ENCODE measurements around the gene HELB. TPM values are rescaled to one million over a fixed set of nuclear protein-coding genes. Genes with fewer than 3 reads are reported as not detected.
"Not testable (repeated sequence)": the region's sequence is repeated elsewhere in the genome, so short reads cannot be mapped to it uniquely, and the experiment has no call there.

Gene HELB
- polyA plus RNA-seq, 2 of the 4 experiments (the other 2 are of a cell fraction) = 1.1 to 5.6 TPM

DNA sequence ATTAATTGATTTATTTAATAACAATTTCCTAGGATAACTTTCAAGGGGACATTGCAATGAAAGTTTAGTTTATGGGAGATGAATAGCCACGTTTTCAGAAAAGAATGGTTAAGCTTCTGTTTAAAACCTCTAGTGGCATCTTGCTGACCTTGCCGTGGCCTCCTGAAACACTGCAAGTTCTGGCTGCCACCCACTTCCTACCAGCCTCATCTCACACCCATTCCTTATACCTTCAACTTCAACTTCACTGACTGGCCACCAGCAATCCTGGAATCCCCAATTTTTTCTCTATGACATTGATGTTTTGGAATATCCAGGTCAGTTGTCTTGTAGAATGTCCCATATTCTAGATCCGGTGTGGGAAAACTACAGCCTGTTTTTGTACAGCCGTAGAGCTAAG lies 5.2 kb upstream of the HELB start:
- Histone ChIP-seq H3K4me3 (no peak overlapping the region), H3K9me3 (no peaks in the 10 kb centered on the region), H3K4me1 (no peaks in the 10 kb centered on the region), H3K27ac (no peak overlapping the region), H3K4me2 (no peak overlapping the region)
- WGBS (ENCODE audit: missing lambda C conversion rate) = 37% methylated on average over 4 of the region's 4 CpGs
- no peak for DNase-seq (ENCODE audit: low read depth in 1 of 2, low spot score in 1 of 2)
- TF ChIP-seq USF2 (IDR thresholded peaks at IDR 0.05) (no peak), BHLHE40 (IDR thresholded peaks at IDR 0.05; ENCODE audit: low read depth, low read length) (no peak), POLR2A (IDR thresholded peaks at IDR 0.05; ENCODE audit: low read length) (no peak)
- TF ChIP-seq, protein P1, sequence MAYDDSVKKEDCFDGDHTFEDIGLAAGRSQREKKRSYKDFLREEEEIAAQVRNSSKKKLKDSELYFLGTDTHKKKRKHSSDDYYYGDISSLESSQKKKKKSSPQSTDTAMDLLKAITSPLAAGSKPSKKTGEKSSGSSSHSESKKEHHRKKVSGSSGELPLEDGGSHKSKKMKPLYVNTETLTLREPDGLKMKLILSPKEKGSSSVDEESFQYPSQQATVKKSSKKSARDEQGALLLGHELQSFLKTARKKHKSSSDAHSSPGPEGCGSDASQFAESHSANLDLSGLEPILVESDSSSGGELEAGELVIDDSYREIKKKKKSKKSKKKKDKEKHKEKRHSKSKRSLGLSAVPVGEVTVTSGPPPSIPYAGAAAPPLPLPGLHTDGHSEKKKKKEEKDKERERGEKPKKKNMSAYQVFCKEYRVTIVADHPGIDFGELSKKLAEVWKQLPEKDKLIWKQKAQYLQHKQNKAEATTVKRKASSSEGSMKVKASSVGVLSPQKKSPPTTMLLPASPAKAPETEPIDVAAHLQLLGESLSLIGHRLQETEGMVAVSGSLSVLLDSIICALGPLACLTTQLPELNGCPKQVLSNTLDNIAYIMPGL (CRISPR knock-in tag; IDR thresholded peaks at IDR 0.05; ENCODE audit: borderline replicate concordance) = no peak
- FAIRE-seq = no peak
- POLR2A ChIA-PET = no interaction called here
- no peak for ATAC-seq
- CTCF ChIA-PET = no interaction called here

- no peak for DNase-seq (ENCODE audit: low read depth in 1 of 2, low spot score in 1 of 2)
- Histone ChIP-seq H3K27ac (no peak overlapping the region), H3K9me3 (no peaks in the 10 kb centered on the region), H3K4me3 (no peak overlapping the region), H3K4me2 (no peak overlapping the region), H3K4me1 (no peaks in the 10 kb centered on the region)
- CTCF ChIA-PET = no interaction called here
- WGBS (ENCODE audit: missing lambda C conversion rate) = 26% methylated on average over 3 of the region's 3 CpGs
- no peak for ATAC-seq
- FAIRE-seq = no peak
- POLR2A ChIA-PET = no interaction called here
- TF ChIP-seq ELK1 (IDR thresholded peaks at IDR 0.05; ENCODE audit: low read depth, low read length) (no peak), ZSCAN20 (CRISPR knock-in tag; IDR thresholded peaks at IDR 0.05) (no peak), RARB (CRISPR knock-in tag; IDR thresholded peaks at IDR 0.05) (no peak), USF2 (IDR thresholded peaks at IDR 0.05) (no peak), E2F6 (IDR thresholded peaks at IDR 0.05; ENCODE audit: borderline replicate concordance, low read depth) (no peak), ZC3H11A (IDR thresholded peaks at IDR 0.05) (no peak), CHD4 (IDR thresholded peaks at IDR 0.05; ENCODE audit: borderline replicate concordance) (no peak), CHD2 (IDR thresholded peaks at IDR 0.05; ENCODE audit: low read length, partially characterized antibody) (no peak), HOXB13 (CRISPR knock-in tag; IDR thresholded peaks at IDR 0.05; ENCODE audit: low read depth) (no peak), EHF (CRISPR knock-in tag; IDR thresholded peaks at IDR 0.05) (no peak)
- TF ChIP-seq, protein P1 (CRISPR knock-in tag; IDR thresholded peaks at IDR 0.05; ENCODE audit: borderline replicate concordance) = no peak
Measured at GRCh38 chr12:66297923-66298322, 4.4 kb upstream of the HELB start.

GRCh38 chr12:66302827-66303169 lies 505 bp downstream of the HELB start:
- peak overlapping the region; percentile 85 for H3K4me2 ChIP-seq
- H3K4me3 ChIP-seq = peak overlapping the region; percentile 63
- WGBS (ENCODE audit: missing lambda C conversion rate) = 4% methylated on average over 6 of the region's 6 CpGs
- CTCF ChIA-PET = interaction anchor here (0.6 to 1.3 kb wide), 3 partner anchors 11 to 373 kb away, joined by 3 to 5 read pairs (median 3); no protein-coding TSS in a partner anchor
- ATAC-seq = no peak
- TF ChIP-seq EHMT2 (IDR thresholded peaks at IDR 0.05; ENCODE audit: low read depth) (no peak), PHF8 (IDR thresholded peaks at IDR 0.05; ENCODE audit: borderline replicate concordance, low read depth) (0 out of 2 replicates have a peak, but pooled peaks have one; percentile 17)
- POLR2A ChIA-PET = interaction anchor here (0.6 to 2.4 kb wide), 9 partner anchors 9 to 966 kb away, joined by 3 to 21 read pairs (median 6); partner anchors contain the start of genes CAND1, LLPH and TMBIM4
- FAIRE-seq = no peak
- H3K27ac ChIP-seq = peak overlapping the region; percentile 79 to 91
- H3K9me3 ChIP-seq = no peaks in the 10 kb centered on the region
- DNase-seq (ENCODE audit: low read depth in 1 of 2, low spot score in 1 of 2) = no peak
- H3K4me1 ChIP-seq = peaks cover 12% of the 10 kb centered on the region; the same call in 2 of the 3 replicates

DNA sequence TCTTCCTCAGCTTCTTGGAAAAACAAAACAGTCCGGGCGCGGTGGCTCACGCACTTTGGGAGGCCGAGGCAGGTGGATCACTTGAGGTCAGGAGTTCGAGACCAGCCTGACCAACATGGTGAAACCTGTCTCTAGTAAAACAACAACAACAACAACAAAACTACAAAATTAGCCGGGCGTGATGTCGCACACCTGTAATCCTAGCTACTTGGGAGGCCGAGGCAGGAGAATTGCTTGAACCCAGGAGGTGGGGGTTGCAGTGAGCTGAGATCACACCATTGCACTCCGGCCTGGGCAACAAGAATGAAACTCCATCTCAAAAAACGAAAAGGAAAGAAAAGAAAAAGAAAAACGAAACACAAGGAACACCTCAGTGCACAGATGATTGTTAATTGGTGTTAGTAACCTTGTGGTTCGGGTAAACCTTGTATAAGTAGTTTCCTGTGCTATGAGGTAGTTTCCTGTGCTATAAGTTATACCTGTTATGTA lies 1.1 kb downstream of the HELB start:
- FAIRE-seq; H3K9me3 ChIP-seq; DNase-seq (ENCODE audit: low read depth in 1 of 2, low spot score in 1 of 2); ATAC-seq: not testable (repeated sequence)
- Histone ChIP-seq H3K27ac (peak overlapping the region; percentile 51 to 79; a peak in 3 of 6 replicates), H3K4me2 (peak overlapping the region; percentile 85), H3K4me1 (peaks cover 12% of the 10 kb centered on the region; the same call in 2 of the 3 replicates), H3K4me3 (peak overlapping the region; percentile 63)
- ChIA-PET POLR2A (interaction anchor here (0.6 to 2.4 kb wide), 4 partner anchors 106 to 331 kb away, joined by 3 to 21 read pairs (median 6); partner anchors contain the start of genes LLPH and TMBIM4), CTCF (interaction anchor here (1.1 to 1.3 kb wide), 2 partner anchors 11 to 159 kb away, joined by 3 to 5 read pairs; no protein-coding TSS in a partner anchor)
- WGBS (ENCODE audit: missing lambda C conversion rate) = 61% methylated on average over 14 of the region's 14 CpGs
